Trophoblast cell (in vitro differentiated cells and primary cell): ENCODE data around the gene KCNN3.

Experiments
- DNase-seq, 2 donors: peaks; one replicate each; pipeline ENCODE4 v3.0.0-alpha.2; 2016
- H2AFZ ChIP-seq: 2 replicates; pipeline ENCODE4 v1.6.1; 2013; ENCODE audit warnings: low read length, moderate library complexity, mild to moderate bottlenecking; ENCODE audit not compliant: insufficient read depth, poor library complexity
- H2AK5ac ChIP-seq: 2 replicates; pipeline ENCODE4 v1.6.1; 2013; ENCODE audit warnings: mild to moderate bottlenecking, low read length
- H2BK120ac ChIP-seq: 2 replicates; pipeline ENCODE4 v1.6.1; 2013; ENCODE audit warnings: low read length, mild to moderate bottlenecking, moderate library complexity; ENCODE audit not compliant: insufficient read depth, poor library complexity
- H2BK12ac ChIP-seq: 2 replicates; pipeline ENCODE4 v1.6.1; 2013; ENCODE audit warnings: mild to moderate bottlenecking, low read length, moderate library complexity
- H2BK5ac ChIP-seq: 2 replicates; pipeline ENCODE4 v1.6.1; 2013; ENCODE audit warnings: low read length, low read depth, moderate library complexity, mild to moderate bottlenecking; ENCODE audit not compliant: poor library complexity
- H3K14ac ChIP-seq: 2 replicates; pipeline ENCODE4 v1.6.1; 2013; ENCODE audit warnings: mild to moderate bottlenecking, low read length
- H3K18ac ChIP-seq: 2 replicates; pipeline ENCODE4 v1.6.1; 2013; ENCODE audit warnings: mild to moderate bottlenecking, low read length
- H3K23ac ChIP-seq: 2 replicates; pipeline ENCODE4 v1.6.1; 2013; ENCODE audit warnings: low read length
- H3K27ac ChIP-seq: 2 replicates; pipeline ENCODE4 v1.5.1; 2013; ENCODE audit warnings: low read depth, mild to moderate bottlenecking, inconsistent platforms, low read length, moderate library complexity
- H3K27me3 ChIP-seq: 2 replicates; pipeline ENCODE4 v1.6.1; 2013; ENCODE audit warnings: inconsistent platforms, mild to moderate bottlenecking, low read length, moderate library complexity; ENCODE audit not compliant: insufficient read depth
- H3K36me3 ChIP-seq, 2 experiments: 1 replicate in 1 of 2; 2 replicates in 1 of 2; pipeline ENCODE4 v1.6.1; 2013; ENCODE audit warnings: low read length in 2 of 2, mild to moderate bottlenecking in 2 of 2, moderate library complexity in 1 of 2; ENCODE audit not compliant: insufficient read depth in 2 of 2, control insufficient read depth in 1 of 2
- H3K4ac ChIP-seq: 2 replicates; pipeline ENCODE4 v1.6.1; 2013; ENCODE audit warnings: low read depth, mild to moderate bottlenecking, low read length, moderate library complexity
- H3K4me1 ChIP-seq, 2 experiments: 1 replicate in 1 of 2; 2 replicates in 1 of 2; pipeline ENCODE4 v1.6.1; 2013; ENCODE audit warnings: low read length in 2 of 2, mild to moderate bottlenecking in 2 of 2, moderate library complexity in 1 of 2; ENCODE audit not compliant: insufficient read depth in 2 of 2, control insufficient read depth in 1 of 2
- H3K4me2 ChIP-seq: 2 replicates; pipeline ENCODE4 v1.6.1; 2013; ENCODE audit warnings: inconsistent platforms, mild to moderate bottlenecking, low read length, moderate library complexity
- H3K4me3 ChIP-seq: 2 replicates; pipeline ENCODE4 v1.5.1; 2013; ENCODE audit warnings: mild to moderate bottlenecking, low read depth, low read length, inconsistent platforms
- H3K79me1 ChIP-seq: one replicate; pipeline ENCODE4 v1.6.1; 2013; ENCODE audit warnings: low read length
- H3K79me2 ChIP-seq: 2 replicates; pipeline ENCODE4 v1.6.1; 2013; ENCODE audit warnings: low read length, mild to moderate bottlenecking; ENCODE audit not compliant: control insufficient read depth, insufficient read depth, poor library complexity
- H3K9ac ChIP-seq: 2 replicates; pipeline ENCODE4 v1.6.1; 2013; ENCODE audit warnings: mild to moderate bottlenecking, low read length
- H3K9me3 ChIP-seq: 2 replicates; pipeline ENCODE4 v1.6.1; 2013; ENCODE audit warnings: low read depth, mild to moderate bottlenecking, control low read depth, inconsistent platforms, low read length; ENCODE audit not compliant: insufficient read depth
- H4K12ac ChIP-seq: 2 replicates; pipeline ENCODE4 v1.6.1; 2013; ENCODE audit warnings: low read depth, mild to moderate bottlenecking, low read length, moderate library complexity
- H4K8ac ChIP-seq: 2 replicates; pipeline ENCODE4 v1.6.1; 2013; ENCODE audit warnings: low read depth, mild to moderate bottlenecking, low read length, moderate library complexity
- H4K91ac ChIP-seq: one replicate; pipeline ENCODE4 v1.6.1; 2013; ENCODE audit warnings: low read depth, mild to moderate bottlenecking, low read length, moderate library complexity
- WGBS: extraction: QIAGEN DNeasy Blood & Tissue Kit; methylation state at CpG from one replicate; pipeline ENCODE4 v1.1.7; 2013; ENCODE audit warnings: missing lambda C conversion rate; ENCODE audit not compliant: insufficient read length, insufficient coverage; ENCODE audit errors: extremely low coverage; 5-methylcytosine and 5-hydroxymethylcytosine counted together

The KCNN3 gene

GRCh38 chr1:154714052-154714623 lies 155.9 kb downstream of the KCNN3 start:
- DNase-seq = no peak
- H4K8ac ChIP-seq = no peak overlapping the region
- no peaks in the 10 kb centered on the region for H3K27me3 ChIP-seq
- H3K23ac ChIP-seq = peak overlapping the region; percentile 98
- H3K79me2 ChIP-seq = no peaks in the 10 kb centered on the region
- no peak overlapping the region for H4K12ac ChIP-seq
- 100% methylated on average over 2 of the region's 2 CpGs for WGBS
- peaks cover 0 to 2% of the 10 kb centered on the region in 2 experiments for H3K4me1 ChIP-seq
- H2BK12ac ChIP-seq = no peak overlapping the region
- H3K4me2 ChIP-seq = no peak overlapping the region
- H3K14ac ChIP-seq = no peak overlapping the region
- no peaks in the 10 kb centered on the region for H3K36me3 ChIP-seq
- no peak overlapping the region for H3K27ac ChIP-seq
- peaks cover 10% of the 10 kb centered on the region for H3K9me3 ChIP-seq
- H3K18ac ChIP-seq = no peak overlapping the region
- H2AFZ ChIP-seq = no peak overlapping the region
- H4K91ac ChIP-seq = no peak overlapping the region
- H3K4ac ChIP-seq = no peak overlapping the region
- H2AK5ac ChIP-seq = no peak overlapping the region
- H3K9ac ChIP-seq = no peak overlapping the region
- peak overlapping the region; percentile 59 for H3K4me3 ChIP-seq
- H2BK5ac ChIP-seq = no peak overlapping the region
- no peaks in the 10 kb centered on the region for H3K79me1 ChIP-seq
- H2BK120ac ChIP-seq = no peak overlapping the region

- Histone ChIP-seq H3K79me2 (no peaks in the 10 kb centered on the region), H2BK120ac (no peak overlapping the region), H3K14ac (no peak overlapping the region), H3K27ac (no peak overlapping the region), H4K12ac (no peak overlapping the region), H3K27me3 (no peaks in the 10 kb centered on the region), H3K4ac (no peak overlapping the region), H3K18ac (no peak overlapping the region), H3K23ac (no peak overlapping the region), H4K91ac (no peak overlapping the region), H3K4me2 (no peak overlapping the region), H3K4me3 (no peak overlapping the region), H2AFZ (no peak overlapping the region), H2BK5ac (no peak overlapping the region), H3K9ac (no peak overlapping the region), H2AK5ac (no peak overlapping the region), H2BK12ac (no peak overlapping the region), H3K79me1 (no peaks in the 10 kb centered on the region), H3K9me3 (peaks cover 10% of the 10 kb centered on the region), H4K8ac (no peak overlapping the region), H3K36me3 (no peaks in the 10 kb centered on the region), H3K4me1 (peaks cover 0 to 2% of the 10 kb centered on the region in 2 experiments)
- no peak for DNase-seq
- WGBS = no CpG with 5 or more reads among the region's 11 CpGs
Measured at GRCh38 chr1:154713005-154713404, 157.1 kb downstream of the KCNN3 start.

GRCh38 chr1:154712166-154712810 lies 157.8 kb downstream of the KCNN3 start:
- H3K9ac ChIP-seq = no peak overlapping the region
- no peak overlapping the region for H2AFZ ChIP-seq
- H4K12ac ChIP-seq = no peak overlapping the region
- peaks cover 0 to 2% of the 10 kb centered on the region in 2 experiments for H3K4me1 ChIP-seq
- H3K14ac ChIP-seq = no peak overlapping the region
- H3K4me2 ChIP-seq = no peak overlapping the region
- H3K27ac ChIP-seq = no peak overlapping the region
- no peaks in the 10 kb centered on the region for H3K79me1 ChIP-seq
- no CpG with 5 or more reads among the region's 11 CpGs for WGBS
- no peaks in the 10 kb centered on the region for H3K36me3 ChIP-seq
- no peak overlapping the region for H2BK12ac ChIP-seq
- no peak overlapping the region for H3K23ac ChIP-seq
- no peak overlapping the region for H2BK120ac ChIP-seq
- no peak for DNase-seq
- H2AK5ac ChIP-seq = no peak overlapping the region
- H3K9me3 ChIP-seq = peaks cover 8% of the 10 kb centered on the region
- no peaks in the 10 kb centered on the region for H3K27me3 ChIP-seq
- no peak overlapping the region for H4K8ac ChIP-seq
- no peak overlapping the region for H3K18ac ChIP-seq
- H4K91ac ChIP-seq = no peak overlapping the region
- no peak overlapping the region for H3K4me3 ChIP-seq
- H2BK5ac ChIP-seq = no peak overlapping the region
- no peaks in the 10 kb centered on the region for H3K79me2 ChIP-seq
- H3K4ac ChIP-seq = no peak overlapping the region

- Histone ChIP-seq H3K18ac (no peak overlapping the region), H3K23ac (no peak overlapping the region), H3K79me1 (no peaks in the 10 kb centered on the region), H3K27ac (no peak overlapping the region), H3K14ac (no peak overlapping the region), H4K12ac (no peak overlapping the region), H4K91ac (no peak overlapping the region), H3K4me2 (no peak overlapping the region), H2BK12ac (no peak overlapping the region), H3K9ac (no peak overlapping the region), H2AK5ac (no peak overlapping the region), H2BK5ac (no peak overlapping the region), H3K4me1 (peaks cover 0 to 2% of the 10 kb centered on the region in 2 experiments), H3K79me2 (no peaks in the 10 kb centered on the region), H4K8ac (no peak overlapping the region), H3K9me3 (peaks cover 8% of the 10 kb centered on the region), H3K36me3 (no peaks in the 10 kb centered on the region), H3K27me3 (no peaks in the 10 kb centered on the region), H2AFZ (no peak overlapping the region), H3K4me3 (no peak overlapping the region), H3K4ac (no peak overlapping the region), H2BK120ac (no peak overlapping the region)
- peak in 1 of 2 donors; percentile 22 for DNase-seq
- no CpG with 5 or more reads among the region's 1 CpG for WGBS
Measured at GRCh38 chr1:154711416-154711815, 158.7 kb downstream of the KCNN3 start.
